ENCODE data around the gene AZIN2. TPM values are rescaled to one million over a fixed set of nuclear protein-coding genes. Genes with fewer than 3 reads are reported as not detected.

Gene AZIN2
- total and polyA plus RNA-seq, 2 of the 13 experiments (the other 11 are each of a cell fraction or from before 2014, with no cell fraction given): 1.7 to 3.5 TPM

DNA sequence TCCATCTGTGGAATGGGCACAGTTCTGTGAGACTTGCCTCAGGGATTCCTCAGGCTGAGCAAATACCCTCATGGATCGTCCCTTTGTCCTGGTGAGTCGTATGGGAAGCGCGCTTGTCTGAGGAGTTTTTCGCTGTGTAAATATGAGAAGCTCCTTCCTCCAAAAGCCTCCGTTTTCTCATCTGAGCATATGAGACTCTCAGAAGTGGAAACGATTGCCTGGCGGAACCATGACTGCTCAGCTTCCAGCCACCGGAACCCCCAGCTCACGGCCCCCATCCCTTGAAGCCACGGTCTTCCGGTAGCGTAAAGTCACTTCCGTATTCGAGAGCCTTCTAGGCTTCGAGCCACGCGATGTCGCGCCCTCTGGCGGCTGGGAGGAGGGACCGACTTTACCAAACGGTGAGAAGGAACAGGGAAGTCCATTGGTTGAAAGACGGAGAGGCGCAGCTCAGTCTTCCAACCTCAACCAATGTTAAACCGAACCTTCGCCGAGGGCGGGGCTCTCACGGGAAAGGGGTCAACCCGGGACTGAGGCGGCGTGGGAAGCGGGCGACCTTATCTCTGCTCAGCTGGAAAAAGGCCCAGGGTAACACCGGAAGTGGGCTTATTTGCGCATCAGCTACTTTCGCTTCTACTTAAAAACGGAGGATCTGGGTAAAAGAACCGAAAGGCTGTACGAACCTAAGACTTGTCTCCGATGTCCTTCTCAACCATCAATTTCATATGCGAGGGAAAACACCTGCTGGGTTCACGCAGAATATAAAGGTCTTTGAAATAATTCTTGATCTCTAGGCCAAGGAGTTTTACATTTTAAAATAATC lies 46.3 kb downstream of the AZIN2 start (continued):
- TF ChIP-seq SALL2 (CRISPR knock-in tag; IDR thresholded peaks at IDR 0.05): peak; percentile 91
- TF ChIP-seq ZNF235 (CRISPR knock-in tag; IDR thresholded peaks at IDR 0.05; ENCODE audit: borderline replicate concordance): no peak; the same call in 1 of the 2 replicates
- no peak for TF ChIP-seq ZNF10 (CRISPR knock-in tag; IDR thresholded peaks at IDR 0.05; ENCODE audit: borderline replicate concordance, low read depth)
- TF ChIP-seq, protein P1, sequence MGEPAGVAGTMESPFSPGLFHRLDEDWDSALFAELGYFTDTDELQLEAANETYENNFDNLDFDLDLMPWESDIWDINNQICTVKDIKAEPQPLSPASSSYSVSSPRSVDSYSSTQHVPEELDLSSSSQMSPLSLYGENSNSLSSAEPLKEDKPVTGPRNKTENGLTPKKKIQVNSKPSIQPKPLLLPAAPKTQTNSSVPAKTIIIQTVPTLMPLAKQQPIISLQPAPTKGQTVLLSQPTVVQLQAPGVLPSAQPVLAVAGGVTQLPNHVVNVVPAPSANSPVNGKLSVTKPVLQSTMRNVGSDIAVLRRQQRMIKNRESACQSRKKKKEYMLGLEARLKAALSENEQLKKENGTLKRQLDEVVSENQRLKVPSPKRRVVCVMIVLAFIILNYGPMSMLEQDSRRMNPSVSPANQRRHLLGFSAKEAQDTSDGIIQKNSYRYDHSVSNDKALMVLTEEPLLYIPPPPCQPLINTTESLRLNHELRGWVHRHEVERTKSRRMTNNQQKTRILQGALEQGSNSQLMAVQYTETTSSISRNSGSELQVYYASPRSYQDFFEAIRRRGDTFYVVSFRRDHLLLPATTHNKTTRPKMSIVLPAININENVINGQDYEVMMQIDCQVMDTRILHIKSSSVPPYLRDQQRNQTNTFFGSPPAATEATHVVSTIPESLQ (CRISPR knock-in tag; conservative IDR thresholded peaks at IDR 0.05): no peak
- TF ChIP-seq EZH2 (conservative IDR thresholded peaks at IDR 0.05; ENCODE audit: low read depth, low read length): no peak
- TF ChIP-seq SRSF4 (IDR thresholded peaks at IDR 0.05; ENCODE audit: low read depth, low read length, poor library complexity, severe bottlenecking): no peak
- peak; percentile 28; the same call in 1 of the 2 replicates for TF ChIP-seq TOE1 (CRISPR knock-in tag; IDR thresholded peaks at IDR 0.05)
- TF ChIP-seq MXD1 (CRISPR knock-in tag; IDR thresholded peaks at IDR 0.05): no peak
- no peak for TF ChIP-seq MYPOP (CRISPR knock-in tag; IDR thresholded peaks at IDR 0.05)
- TF ChIP-seq DNMT3B (CRISPR knock-in tag; conservative IDR thresholded peaks at IDR 0.05): no peak
- TF ChIP-seq MIER3 (CRISPR knock-in tag; IDR thresholded peaks at IDR 0.05; ENCODE audit: borderline replicate concordance): peak; percentile 95
- no peak for TF ChIP-seq ZNF329 (CRISPR knock-in tag; IDR thresholded peaks at IDR 0.05; ENCODE audit: low read depth)
- TF ChIP-seq HMG20A (CRISPR knock-in tag; IDR thresholded peaks at IDR 0.05; ENCODE audit: borderline replicate concordance): peak; percentile 10; the same call in 1 of the 2 replicates
- 0 out of 2 replicates have a peak, but pooled peaks have one; percentile 41 for TF ChIP-seq ELK4 (CRISPR knock-in tag; IDR thresholded peaks at IDR 0.05; ENCODE audit: borderline replicate concordance)
- no peak for TF ChIP-seq ZNF720 (CRISPR knock-in tag; IDR thresholded peaks at IDR 0.05)
- TF ChIP-seq, protein P2, sequence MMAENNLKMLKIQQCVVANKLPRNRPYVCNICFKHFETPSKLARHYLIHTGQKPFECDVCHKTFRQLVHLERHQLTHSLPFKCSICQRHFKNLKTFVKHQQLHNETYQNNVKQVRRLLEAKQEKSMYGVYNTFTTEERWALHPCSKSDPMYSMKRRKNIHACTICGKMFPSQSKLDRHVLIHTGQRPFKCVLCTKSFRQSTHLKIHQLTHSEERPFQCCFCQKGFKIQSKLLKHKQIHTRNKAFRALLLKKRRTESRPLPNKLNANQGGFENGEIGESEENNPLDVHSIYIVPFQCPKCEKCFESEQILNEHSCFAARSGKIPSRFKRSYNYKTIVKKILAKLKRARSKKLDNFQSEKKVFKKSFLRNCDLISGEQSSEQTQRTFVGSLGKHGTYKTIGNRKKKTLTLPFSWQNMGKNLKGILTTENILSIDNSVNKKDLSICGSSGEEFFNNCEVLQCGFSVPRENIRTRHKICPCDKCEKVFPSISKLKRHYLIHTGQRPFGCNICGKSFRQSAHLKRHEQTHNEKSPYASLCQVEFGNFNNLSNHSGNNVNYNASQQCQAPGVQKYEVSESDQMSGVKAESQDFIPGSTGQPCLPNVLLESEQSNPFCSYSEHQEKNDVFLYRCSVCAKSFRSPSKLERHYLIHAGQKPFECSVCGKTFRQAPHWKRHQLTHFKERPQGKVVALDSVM (CRISPR knock-in tag; IDR thresholded peaks at IDR 0.05): peak; percentile 77
- peak; percentile 81 for TF ChIP-seq SIN3A (IDR thresholded peaks at IDR 0.05; ENCODE audit: borderline replicate concordance, low read depth, low read length)
- TF ChIP-seq SIX4 (CRISPR knock-in tag; IDR thresholded peaks at IDR 0.05): 0 out of 2 replicates have a peak, but pooled peaks have one; percentile 23
- no peak for TF ChIP-seq SYNCRIP (IDR thresholded peaks at IDR 0.05; ENCODE audit: insufficient read depth, low read depth, low read length)
- TF ChIP-seq, protein P3, sequence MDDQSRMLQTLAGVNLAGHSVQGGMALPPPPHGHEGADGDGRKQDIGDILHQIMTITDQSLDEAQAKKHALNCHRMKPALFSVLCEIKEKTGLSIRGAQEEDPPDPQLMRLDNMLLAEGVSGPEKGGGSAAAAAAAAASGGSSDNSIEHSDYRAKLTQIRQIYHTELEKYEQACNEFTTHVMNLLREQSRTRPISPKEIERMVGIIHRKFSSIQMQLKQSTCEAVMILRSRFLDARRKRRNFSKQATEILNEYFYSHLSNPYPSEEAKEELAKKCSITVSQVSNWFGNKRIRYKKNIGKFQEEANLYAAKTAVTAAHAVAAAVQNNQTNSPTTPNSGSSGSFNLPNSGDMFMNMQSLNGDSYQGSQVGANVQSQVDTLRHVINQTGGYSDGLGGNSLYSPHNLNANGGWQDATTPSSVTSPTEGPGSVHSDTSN (CRISPR knock-in tag; IDR thresholded peaks at IDR 0.05; ENCODE audit: borderline replicate concordance): no peak

All from HepG2 (cell line).